Neuron (in vitro differentiated cells): ENCODE data around the gene SLC15A1.

Experiments
- H2AFZ ChIP-seq: one replicate; pipeline ENCODE4 v1.6.1; 2013; ENCODE audit warnings: low read depth, mild to moderate bottlenecking, inconsistent platforms, low read length, moderate library complexity
- H3K27me3 ChIP-seq: one replicate; pipeline ENCODE4 v1.6.1; 2013; ENCODE audit warnings: low read length; ENCODE audit not compliant: insufficient read depth
- H3K36me3 ChIP-seq: one replicate; pipeline ENCODE4 v1.6.1; 2013; ENCODE audit warnings: low read length; ENCODE audit not compliant: insufficient read depth
- H3K4me1 ChIP-seq: one replicate; pipeline ENCODE4 v1.6.1; 2013; ENCODE audit warnings: low read length; ENCODE audit not compliant: insufficient read depth
- H3K4me3 ChIP-seq: 2 replicates; pipeline ENCODE4 v1.5.1; 2013; ENCODE audit warnings: mild to moderate bottlenecking, low read length, moderate library complexity
- H3K9me3 ChIP-seq: one replicate; pipeline ENCODE4 v1.6.1; 2013; ENCODE audit warnings: low read length

The SLC15A1 gene

DNA sequence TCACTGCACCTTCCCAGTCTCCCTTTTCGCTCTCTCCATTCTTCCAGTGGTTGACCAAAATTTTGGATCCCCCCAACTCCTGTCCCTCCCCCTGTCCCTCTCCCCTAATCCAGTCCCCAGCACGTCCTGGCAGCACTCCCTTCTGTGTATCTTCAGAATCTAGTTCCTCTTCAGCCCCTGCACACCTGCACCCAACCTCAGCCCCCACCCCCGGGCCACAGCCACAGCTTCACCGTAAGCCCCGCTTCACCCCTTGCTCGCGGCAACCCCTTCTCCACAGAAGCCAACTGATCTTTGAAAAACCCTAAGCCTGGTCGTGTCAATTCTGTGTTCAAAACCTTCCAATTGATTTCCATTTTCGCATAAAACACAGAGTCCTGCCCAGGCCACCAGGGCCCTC lies 35.5 kb upstream of the SLC15A1 start:
- Histone ChIP-seq H3K36me3 (no peaks in the 10 kb centered on the region), H3K9me3 (no peaks in the 10 kb centered on the region), H2AFZ (no peak overlapping the region), H3K4me1 (no peaks in the 10 kb centered on the region), H3K27me3 (no peaks in the 10 kb centered on the region), H3K4me3 (no peak overlapping the region)

DNA sequence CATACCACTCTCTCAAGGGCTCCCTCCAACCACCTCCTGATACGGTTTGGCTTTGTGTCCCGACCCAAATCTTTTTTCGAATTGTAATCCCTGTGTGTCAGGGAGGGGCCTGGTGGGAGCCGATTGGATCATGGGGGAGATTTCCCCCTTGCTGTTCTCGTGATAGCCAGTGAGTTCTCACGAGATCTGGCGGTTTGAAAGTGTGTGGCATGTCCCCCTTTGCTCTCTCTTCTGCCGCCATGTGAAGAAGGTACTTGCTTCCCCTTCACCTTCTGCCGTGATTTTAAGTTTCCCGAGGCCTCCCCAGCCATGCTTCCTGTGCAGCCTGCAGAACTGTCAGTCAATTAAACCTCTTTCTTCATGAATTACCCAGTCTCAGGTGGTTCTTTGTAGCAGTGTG lies 34.7 kb upstream of the SLC15A1 start:
- H3K9me3 ChIP-seq, result no peaks in the 10 kb centered on the region
- H3K27me3 ChIP-seq, result no peaks in the 10 kb centered on the region
- H3K4me3 ChIP-seq, result no peak overlapping the region
- H3K4me1 ChIP-seq, result no peaks in the 10 kb centered on the region
- no peak overlapping the region for H2AFZ ChIP-seq
- H3K36me3 ChIP-seq, result no peaks in the 10 kb centered on the region

DNA sequence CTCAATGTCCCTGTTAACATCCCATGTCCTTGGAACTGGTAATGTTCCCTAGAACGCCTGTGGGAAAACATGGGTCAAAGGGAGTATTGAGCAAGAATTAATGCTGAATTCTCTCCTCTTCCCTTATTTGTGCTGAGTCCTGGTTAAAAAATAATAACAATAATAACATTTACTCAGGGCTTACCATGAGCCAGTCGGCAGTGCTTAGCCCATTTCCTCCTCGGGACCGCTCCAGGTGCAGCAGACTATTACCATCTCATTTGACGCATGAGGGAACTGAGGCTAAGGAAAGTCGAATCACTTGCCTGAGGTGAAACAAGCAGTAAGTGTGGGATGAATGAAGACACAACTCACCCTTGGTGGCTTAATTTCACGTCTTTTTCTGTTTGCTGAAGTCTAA lies 33.6 kb upstream of the SLC15A1 start:
- no peaks in the 10 kb centered on the region for H3K36me3 ChIP-seq
- no peaks in the 10 kb centered on the region for H3K4me1 ChIP-seq
- H2AFZ ChIP-seq, result no peak overlapping the region
- H3K27me3 ChIP-seq, result no peaks in the 10 kb centered on the region
- H3K9me3 ChIP-seq, result no peaks in the 10 kb centered on the region
- H3K4me3 ChIP-seq, result no peak overlapping the region

DNA sequence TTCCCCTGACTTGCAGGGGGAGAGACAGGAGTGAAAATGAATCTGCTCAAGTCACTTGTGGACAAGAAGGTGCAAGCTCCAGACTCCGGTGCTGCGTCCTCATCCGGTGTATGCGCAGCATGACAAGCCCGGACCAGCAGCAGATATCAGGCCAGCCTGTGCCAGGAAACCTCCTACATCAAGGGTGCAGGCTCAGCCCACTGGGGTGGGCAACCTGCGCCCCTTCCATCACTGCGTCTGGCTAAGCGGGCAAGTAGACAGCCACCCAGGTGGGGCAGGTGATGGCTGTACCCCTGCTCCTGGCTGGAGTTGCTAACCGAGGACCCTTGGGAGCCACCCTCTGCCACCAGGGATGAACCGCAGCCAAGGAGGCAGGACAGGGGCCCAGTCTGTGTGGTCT lies 32.9 kb upstream of the SLC15A1 start:
- Histone ChIP-seq H3K9me3 (no peaks in the 10 kb centered on the region), H3K4me3 (no peak overlapping the region), H3K36me3 (no peaks in the 10 kb centered on the region), H3K27me3 (no peaks in the 10 kb centered on the region), H3K4me1 (no peaks in the 10 kb centered on the region), H2AFZ (no peak overlapping the region)

DNA sequence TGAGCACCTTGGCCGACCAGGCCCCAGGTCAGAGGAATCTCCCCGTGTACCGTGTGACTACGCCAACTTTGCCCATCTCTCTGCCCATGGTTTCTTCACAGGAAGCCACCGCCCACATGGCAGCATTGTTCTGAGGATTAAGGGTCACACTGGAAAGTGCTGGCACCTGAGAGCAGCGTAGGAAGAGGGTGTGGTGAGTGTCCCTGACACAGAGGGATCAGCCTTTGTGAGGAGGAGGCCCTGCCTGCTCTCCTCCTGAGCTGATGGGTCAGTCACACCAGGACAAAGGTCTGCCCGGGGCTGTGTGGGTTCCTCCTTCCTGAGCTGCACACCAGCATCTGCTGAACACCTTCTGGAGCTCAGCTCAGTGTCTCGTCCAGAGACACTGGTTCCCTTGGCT lies 32.2 kb upstream of the SLC15A1 start:
- H3K4me3 ChIP-seq, result no peak overlapping the region
- H3K36me3 ChIP-seq, result no peaks in the 10 kb centered on the region
- no peak overlapping the region for H2AFZ ChIP-seq
- no peaks in the 10 kb centered on the region for H3K27me3 ChIP-seq
- H3K4me1 ChIP-seq, result no peaks in the 10 kb centered on the region
- no peaks in the 10 kb centered on the region for H3K9me3 ChIP-seq

DNA sequence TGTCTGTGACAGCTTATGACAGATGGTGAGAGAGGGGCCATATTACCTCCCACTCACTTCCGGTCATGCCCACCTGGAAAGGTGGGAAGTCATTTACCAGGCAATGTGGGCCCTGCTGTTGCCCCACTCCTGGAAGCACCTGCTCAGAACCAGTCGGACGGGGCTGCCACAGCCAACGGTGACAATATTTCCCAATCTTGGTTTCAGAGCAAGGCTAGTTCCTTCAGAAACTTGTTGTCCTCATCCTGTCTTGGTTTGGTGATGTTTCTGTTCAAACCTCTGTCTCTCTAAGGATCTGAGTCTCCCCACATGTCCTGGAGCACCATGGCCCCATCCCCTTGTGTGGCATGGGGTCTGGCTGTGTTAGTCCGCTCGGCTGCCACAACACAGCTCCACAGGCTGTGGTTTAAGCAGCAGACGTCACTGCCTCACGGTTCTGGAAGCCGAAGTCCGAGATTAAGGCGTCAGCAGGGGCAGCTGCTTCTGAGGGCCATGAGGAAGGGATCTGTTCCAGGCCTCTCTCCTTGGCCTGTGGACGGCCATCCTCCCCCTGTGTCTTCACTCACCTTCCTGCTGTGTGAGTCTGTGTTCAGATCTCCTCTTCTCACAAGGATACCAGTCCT lies 31.5 kb upstream of the SLC15A1 start:
- Histone ChIP-seq H2AFZ (no peak overlapping the region), H3K4me3 (no peak overlapping the region), H3K27me3 (no peaks in the 10 kb centered on the region), H3K9me3 (no peaks in the 10 kb centered on the region), H3K36me3 (no peaks in the 10 kb centered on the region), H3K4me1 (no peaks in the 10 kb centered on the region)

DNA sequence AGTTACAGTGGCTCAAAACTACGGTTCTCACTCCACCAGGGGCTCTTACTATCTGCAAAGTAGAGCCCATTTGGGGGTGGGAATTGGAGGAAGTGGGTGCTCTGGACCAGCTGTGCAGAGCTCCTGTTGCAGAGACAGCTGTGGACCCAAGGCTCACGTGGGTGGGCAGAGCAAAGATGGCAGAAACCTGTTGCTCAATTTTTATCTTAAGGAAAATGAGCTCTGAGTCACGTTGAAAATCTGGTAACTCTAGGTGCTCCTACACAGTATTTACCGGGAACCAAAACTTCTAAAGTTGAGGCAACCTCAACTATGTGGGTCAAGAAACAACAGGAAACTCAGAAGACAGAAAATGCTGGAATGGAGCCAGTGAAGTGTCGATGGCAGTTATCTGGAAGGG lies 30.2 kb upstream of the SLC15A1 start:
- Histone ChIP-seq H3K4me1 (no peaks in the 10 kb centered on the region), H3K36me3 (no peaks in the 10 kb centered on the region), H3K4me3 (no peak overlapping the region), H3K9me3 (no peaks in the 10 kb centered on the region), H2AFZ (no peak overlapping the region), H3K27me3 (no peaks in the 10 kb centered on the region)

DNA sequence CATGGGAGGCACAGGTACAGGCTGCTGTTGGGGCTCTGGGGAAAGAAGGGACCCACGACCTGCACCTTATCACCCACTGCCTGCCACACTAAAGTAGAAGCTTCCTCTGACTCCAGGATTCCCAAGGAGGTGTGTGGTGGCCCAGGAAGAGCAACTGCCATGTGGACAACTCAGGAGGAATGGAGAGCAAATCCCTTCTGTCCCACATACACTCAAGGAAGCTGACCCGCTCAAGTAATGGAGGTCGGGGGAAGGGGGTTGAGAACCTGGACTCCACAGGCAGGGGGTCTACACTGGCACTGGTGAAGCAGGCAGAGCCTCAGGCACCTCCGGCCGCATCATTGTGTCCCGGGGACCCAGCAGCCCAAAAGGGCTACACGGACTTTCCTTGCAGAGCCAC lies 29.4 kb upstream of the SLC15A1 start:
- Histone ChIP-seq H3K4me1 (no peaks in the 10 kb centered on the region), H3K4me3 (no peak overlapping the region), H3K9me3 (no peaks in the 10 kb centered on the region), H3K36me3 (no peaks in the 10 kb centered on the region), H2AFZ (no peak overlapping the region), H3K27me3 (no peaks in the 10 kb centered on the region)

DNA sequence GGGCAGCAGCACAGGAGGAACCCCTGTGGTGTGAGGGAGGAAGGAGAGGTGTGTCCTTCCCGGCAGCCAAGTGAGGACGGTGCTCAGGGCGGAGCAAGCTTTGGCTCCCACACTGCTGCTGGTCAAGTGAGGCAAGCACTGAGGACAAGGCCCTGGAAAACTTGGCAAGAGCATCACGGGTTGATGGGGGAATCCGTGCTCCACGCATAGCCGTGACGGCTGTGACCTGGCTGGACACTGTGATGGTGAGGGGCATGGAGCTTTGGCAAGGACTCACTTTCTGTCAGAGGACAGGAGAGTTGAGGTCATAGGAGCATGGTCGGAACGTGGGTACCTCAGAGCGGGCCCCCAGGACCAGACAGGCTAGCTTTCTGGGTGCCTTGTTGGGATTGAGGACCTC lies 29.0 kb upstream of the SLC15A1 start:
- H2AFZ ChIP-seq, result no peak overlapping the region
- no peaks in the 10 kb centered on the region for H3K27me3 ChIP-seq
- no peak overlapping the region for H3K4me3 ChIP-seq
- H3K9me3 ChIP-seq, result no peaks in the 10 kb centered on the region
- no peaks in the 10 kb centered on the region for H3K4me1 ChIP-seq
- no peaks in the 10 kb centered on the region for H3K36me3 ChIP-seq

DNA sequence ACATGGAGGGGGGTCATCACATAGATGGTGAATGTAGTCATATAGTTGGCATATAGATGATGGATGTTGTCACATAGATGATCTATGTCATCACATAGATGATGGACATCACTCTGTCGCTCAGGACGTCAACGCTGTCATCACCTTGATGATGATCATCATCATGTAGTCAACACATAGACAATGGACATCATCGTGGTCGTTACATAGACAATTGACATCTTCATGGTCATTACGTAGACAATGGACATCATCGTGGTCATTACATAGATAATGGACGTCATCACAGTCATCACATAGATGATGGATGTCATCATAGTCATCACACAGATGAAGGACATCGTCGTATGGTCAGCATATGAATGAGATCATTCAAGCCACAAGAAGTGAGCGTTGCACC lies 28.6 kb upstream of the SLC15A1 start:
- Histone ChIP-seq H3K9me3 (no peaks in the 10 kb centered on the region), H2AFZ (no peak overlapping the region), H3K36me3 (no peaks in the 10 kb centered on the region), H3K4me3 (no peak overlapping the region), H3K27me3 (no peaks in the 10 kb centered on the region), H3K4me1 (no peaks in the 10 kb centered on the region)

DNA sequence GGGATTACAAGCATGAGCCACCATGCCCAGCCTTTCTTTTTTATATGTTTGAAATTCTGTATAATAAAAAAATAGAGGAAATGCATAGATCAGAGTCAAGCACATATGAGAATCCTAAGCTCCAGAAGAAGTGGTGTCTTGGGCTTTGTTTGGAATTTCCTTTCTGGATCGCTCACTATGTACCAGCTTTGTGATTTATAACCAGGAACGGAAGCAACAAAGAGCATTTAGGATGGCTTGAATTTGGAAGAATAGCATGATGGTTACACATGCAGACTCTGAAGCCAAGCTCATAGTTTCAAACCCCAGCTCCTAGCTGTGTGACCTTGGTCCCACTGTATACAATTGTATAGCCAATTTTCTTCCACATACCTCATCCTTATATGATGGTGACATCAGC lies 28.0 kb upstream of the SLC15A1 start:
- H3K36me3 ChIP-seq, result no peaks in the 10 kb centered on the region
- no peak overlapping the region for H3K4me3 ChIP-seq
- no peaks in the 10 kb centered on the region for H3K4me1 ChIP-seq
- H2AFZ ChIP-seq, result no peak overlapping the region
- H3K27me3 ChIP-seq, result no peaks in the 10 kb centered on the region
- H3K9me3 ChIP-seq, result no peaks in the 10 kb centered on the region

DNA sequence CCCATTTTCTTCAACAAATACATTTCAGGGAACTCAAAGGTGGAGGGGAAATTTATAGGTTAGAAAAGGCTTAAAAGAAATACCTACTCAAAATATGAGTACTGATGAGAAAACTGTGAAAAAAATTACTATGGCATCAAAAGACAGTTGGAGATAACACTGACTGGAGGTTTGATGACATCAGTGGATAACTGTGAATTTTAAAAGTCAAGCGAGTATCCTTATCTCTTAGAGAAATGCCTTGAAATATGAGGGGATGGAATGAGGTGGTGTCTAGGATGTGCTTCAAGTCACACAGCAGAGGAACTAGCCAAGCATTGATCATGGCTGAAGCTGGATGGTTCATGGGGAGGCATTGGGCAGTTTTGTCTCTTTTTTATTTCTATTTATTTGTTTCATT lies 27.2 kb upstream of the SLC15A1 start:
- H3K4me1 ChIP-seq, result no peaks in the 10 kb centered on the region
- H2AFZ ChIP-seq, result no peak overlapping the region
- no peak overlapping the region for H3K4me3 ChIP-seq
- H3K27me3 ChIP-seq, result no peaks in the 10 kb centered on the region
- H3K9me3 ChIP-seq, result no peaks in the 10 kb centered on the region
- H3K36me3 ChIP-seq, result no peaks in the 10 kb centered on the region

DNA sequence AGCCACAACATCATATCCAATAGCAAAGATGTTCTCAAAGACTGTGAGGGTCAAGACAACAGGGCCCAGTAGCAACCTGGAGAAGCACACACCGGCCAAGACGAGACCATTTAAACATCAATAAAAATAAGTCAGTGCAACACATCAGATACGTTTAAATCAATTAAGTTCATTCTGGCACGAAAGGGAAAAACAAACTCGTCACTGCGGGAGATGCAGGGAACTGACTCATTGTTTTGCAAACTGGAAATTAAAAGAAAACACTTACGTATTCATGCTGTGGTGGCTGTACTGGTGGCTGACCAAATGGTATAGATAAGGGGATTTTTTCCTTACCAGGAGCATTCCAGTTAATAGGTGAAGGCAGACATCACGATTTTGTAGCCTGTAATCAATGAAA lies 26.3 kb upstream of the SLC15A1 start:
- H3K36me3 ChIP-seq, result no peaks in the 10 kb centered on the region
- H2AFZ ChIP-seq, result no peak overlapping the region
- H3K4me3 ChIP-seq, result no peak overlapping the region
- H3K27me3 ChIP-seq, result no peaks in the 10 kb centered on the region
- no peaks in the 10 kb centered on the region for H3K4me1 ChIP-seq
- H3K9me3 ChIP-seq, result no peaks in the 10 kb centered on the region

DNA sequence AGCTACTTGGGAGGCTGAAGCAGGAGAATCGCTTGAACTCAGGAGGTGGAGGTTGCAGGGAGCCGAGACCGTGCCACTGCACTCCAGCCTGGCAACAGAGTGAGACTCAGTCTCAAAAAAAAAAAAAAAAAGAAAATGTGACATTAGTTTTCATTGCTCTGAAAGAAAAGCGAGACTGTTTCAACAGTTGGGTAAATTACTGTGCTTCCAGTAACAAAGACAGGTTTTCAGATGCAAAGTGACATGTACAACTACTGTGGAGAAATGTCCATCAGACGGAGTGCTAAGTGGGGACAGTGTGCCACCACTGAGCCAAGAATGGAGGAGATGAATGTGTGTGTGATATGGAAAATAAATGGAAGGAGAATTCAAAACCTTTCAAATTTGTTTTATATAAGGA lies 24.2 kb upstream of the SLC15A1 start:
- Histone ChIP-seq H3K4me1 (no peaks in the 10 kb centered on the region), H3K27me3 (no peaks in the 10 kb centered on the region), H3K9me3 (no peaks in the 10 kb centered on the region), H2AFZ (no peak overlapping the region), H3K4me3 (no peak overlapping the region), H3K36me3 (no peaks in the 10 kb centered on the region)
